GM21619 (cell line): Measurements from ENCODE around the gene SLC35G2.
"Not testable (repeated sequence)": the region's sequence is repeated elsewhere in the genome, so short reads cannot be mapped to it uniquely, and the experiment has no call there.

Experiments used
- ATAC-seq: cut with Tn5 transposase; IDR thresholded peaks from one replicate; pipeline ENCODE4 v1.9.1; 2021; ENCODE audit not compliant: unreplicated experiment

Gene SLC35G2

GRCh38 chr3:136818769-136819391 is at the start of gene SLC35G2:
TSS of gene SLC35G2 (plus strand) at chr3:136819126. CDS start at chr3:136854461, 35,335 bp downstream.
- peak; percentile 54 for ATAC-seq

GRCh38 chr3:136772709-136773108 is 46.2 kb upstream of the SLC35G2 start:
- ATAC-seq = no peak

GRCh38 chr3:136778865-136779264 is 40.1 kb upstream of the SLC35G2 start:
- ATAC-seq = no peak

GRCh38 chr3:136780741-136781140 is 38.2 kb upstream of the SLC35G2 start:
- no peak for ATAC-seq

- no peak for ATAC-seq
Observed at GRCh38 chr3:136783708-136784191, 35.2 kb upstream of the SLC35G2 start.

GRCh38 chr3:136787349-136787748 is 31.6 kb upstream of the SLC35G2 start:
- peak; percentile 72 for ATAC-seq

GRCh38 chr3:136788154-136788553 is 30.8 kb upstream of the SLC35G2 start:
- no peak for ATAC-seq

- ATAC-seq = no peak
Observed at GRCh38 chr3:136789976-136790375, 28.9 kb upstream of the SLC35G2 start.

- ATAC-seq = no peak
Observed at GRCh38 chr3:136790786-136791185, 28.1 kb upstream of the SLC35G2 start.

- no peak for ATAC-seq
Observed at GRCh38 chr3:136792556-136793330, 26.2 kb upstream of the SLC35G2 start.

GRCh38 chr3:136801146-136801545 is 17.8 kb upstream of the SLC35G2 start:
- not testable (repeated sequence) for ATAC-seq

GRCh38 chr3:136802481-136802996 is 16.4 kb upstream of the SLC35G2 start:
- no peak for ATAC-seq

- no peak for ATAC-seq
Observed at GRCh38 chr3:136804141-136804540, 14.8 kb upstream of the SLC35G2 start.

- no peak for ATAC-seq
Observed at GRCh38 chr3:136804813-136805212, 14.1 kb upstream of the SLC35G2 start.

- ATAC-seq = no peak
Observed at GRCh38 chr3:136805795-136806194, 13.1 kb upstream of the SLC35G2 start.

GRCh38 chr3:136811701-136812100 is 7.2 kb upstream of the SLC35G2 start:
- no peak for ATAC-seq

- no peak for ATAC-seq
Observed at GRCh38 chr3:136817448-136817847, 1.5 kb upstream of the SLC35G2 start.

GRCh38 chr3:136818191-136818768 is 646 bp upstream of the SLC35G2 start:
- no peak for ATAC-seq

- peak; percentile 20 for ATAC-seq
Observed at GRCh38 chr3:136819392-136819730, 435 bp downstream of the SLC35G2 start.

GRCh38 chr3:136819731-136820679 is 1.1 kb downstream of the SLC35G2 start:
- no peak for ATAC-seq

GRCh38 chr3:136831461-136831860 is 12.5 kb downstream of the SLC35G2 start:
- no peak for ATAC-seq
